HepG2 (cell line): ENCODE measurements around the gene IRF2. TPM values are rescaled to one million over a fixed set of nuclear protein-coding genes. Genes with fewer than 3 reads are reported as not detected.

Experiments used
- ATF5 ChIP-seq: sonication (generic); formaldehyde crosslinking; IDR thresholded peaks from 2 replicates; pipeline ENCODE4 v1.4.0; 2020; ENCODE audit warnings: mild to moderate bottlenecking, low read depth, missing genetic modification reagents
- BATF2 ChIP-seq: sonication (generic); formaldehyde crosslinking; IDR thresholded peaks from 2 replicates; pipeline ENCODE4 v1.8.0; 2022; ENCODE audit warnings: mild to moderate bottlenecking, missing genetic modification reagents, moderate library complexity
- ESRRA ChIP-seq: sonication (generic); formaldehyde crosslinking; IDR thresholded peaks from 2 replicates; pipeline ENCODE4 v1.5.1; 2020; ENCODE audit warnings: mild to moderate bottlenecking, low read depth, missing genetic modification reagents
- GMEB1 ChIP-seq: sonication (generic); formaldehyde crosslinking; IDR thresholded peaks from 2 replicates; pipeline ENCODE4 v1.5.1; 2020; ENCODE audit warnings: missing genetic modification reagents, mild to moderate bottlenecking, borderline replicate concordance
- HMG20B ChIP-seq: conservative IDR thresholded peaks from 2 replicates; pipeline ENCODE4 v1.6.1; 2016; ENCODE audit warnings: missing genetic modification reagents, missing compliant biosample characterization
- NAIF1 ChIP-seq: sonication (generic); formaldehyde crosslinking; IDR thresholded peaks from 2 replicates; pipeline ENCODE4 v1.5.0; 2020; ENCODE audit warnings: mild to moderate bottlenecking, missing genetic modification reagents, borderline replicate concordance
- REST ChIP-seq, 2 experiments: IDR thresholded peaks; 2 replicates each; pipeline ENCODE4 v1.6.1; 2011 to 2012; ENCODE audit warnings: low read length in 2 of 2, borderline replicate concordance in 1 of 2, low read depth in 1 of 2, mild to moderate bottlenecking in 1 of 2, moderate library complexity in 1 of 2
- XRCC5 ChIP-seq: fragments of 200-400 bp; formaldehyde crosslinking; optimal IDR thresholded peaks from 2 replicates; pipeline ENCODE3; 2017; ENCODE audit warnings: mild to moderate bottlenecking, low read length
- ZBTB20 ChIP-seq: sonication (generic); formaldehyde crosslinking; IDR thresholded peaks from 2 replicates; pipeline ENCODE4 v1.8.1; 2023; ENCODE audit warnings: missing genetic modification reagents, low read depth, mild to moderate bottlenecking, borderline replicate concordance
- ZBTB44 ChIP-seq: sonication (generic); formaldehyde crosslinking; IDR thresholded peaks from 2 replicates; pipeline ENCODE4 v1.4.0; 2020; ENCODE audit warnings: missing genetic modification reagents
- ZFYVE20 ChIP-seq: sonication (generic); formaldehyde crosslinking; IDR thresholded peaks from 2 replicates; pipeline ENCODE4 v1.8.0; 2023; ENCODE audit warnings: low read depth, mild to moderate bottlenecking, moderate library complexity, missing genetic modification reagents, borderline replicate concordance
- ZKSCAN1 ChIP-seq: fragments of 150-350 bp; IDR thresholded peaks from 2 replicates; pipeline ENCODE4 v1.6.1; 2014; ENCODE audit warnings: low read length
- ZNF605 ChIP-seq: sonication (generic); formaldehyde crosslinking; IDR thresholded peaks from 2 replicates; pipeline ENCODE4 v1.8.0; 2022; ENCODE audit warnings: mild to moderate bottlenecking, missing genetic modification reagents
- polyA plus RNA-seq, 8 experiments: library from polyadenylated mRNA; depleted of rRNA in 3 of 8; stranded (reverse) in 7 of 8; unstranded in 1 of 8; fragments of >200 nt; fragmentation: Illumina TruSeq in 4 of 8; extraction: Trizol in 4 of 8; gene quantifications; 2 replicates each; pipeline versions ENCODE4 v1.2.1 to v1.2.3, GENCODE V29; 2011 to 2016; ENCODE audit warnings: low read depth in 4 of 8, missing spikeins in 1 of 8, mixed read lengths in 1 of 8; ENCODE audit not compliant: insufficient read depth in 1 of 8
- total RNA-seq, 5 experiments: library from RNA; depleted of rRNA; stranded (reverse); fragments of >200 nt; fragmentation: Illumina TruSeq; extraction: Trizol; gene quantifications; 2 replicates each; pipeline ENCODE4 v1.2.3, GENCODE V29; 2016; ENCODE audit warnings: low read depth in 1 of 5
- TF ChIP-seq, protein P1 (sequence below): sonication (generic); formaldehyde crosslinking; IDR thresholded peaks from 2 replicates; pipeline ENCODE4 v1.4.0; 2020; ENCODE audit warnings: missing genetic modification reagents, mild to moderate bottlenecking, borderline replicate concordance

Gene IRF2
- total and polyA plus RNA-seq, 2 of the 13 experiments (the other 11 are each of a cell fraction or from before 2014, with no cell fraction given) = 15.5 to 28.8 TPM

- TF ChIP-seq ATF5 (CRISPR knock-in tag) (no peak), BATF2 (CRISPR knock-in tag) (no peak), GMEB1 (CRISPR knock-in tag) (0 out of 2 replicates have a peak, but pooled peaks have one; percentile 51), XRCC5 (peak; percentile 34), ZNF605 (CRISPR knock-in tag) (no peak; the same call in 1 of the 2 replicates), ZBTB44 (CRISPR knock-in tag) (no peak), NAIF1 (no peak), ESRRA (CRISPR knock-in tag) (peak; percentile 64), ZFYVE20 (CRISPR knock-in tag) (no peak), HMG20B (CRISPR knock-in tag) (no peak), REST (IDR thresholded peaks at IDR 0.05; ENCODE audit: borderline replicate concordance in 1 of 2, low read depth in 1 of 2, low read length in 2 of 2) (peak in 1 of 2 experiments; percentile 55; a peak in 2 of 4 replicates), ZBTB20 (CRISPR knock-in tag) (peak; percentile 59; the same call in 1 of the 2 replicates), ZKSCAN1 (no peak)
- TF ChIP-seq, protein P1, sequence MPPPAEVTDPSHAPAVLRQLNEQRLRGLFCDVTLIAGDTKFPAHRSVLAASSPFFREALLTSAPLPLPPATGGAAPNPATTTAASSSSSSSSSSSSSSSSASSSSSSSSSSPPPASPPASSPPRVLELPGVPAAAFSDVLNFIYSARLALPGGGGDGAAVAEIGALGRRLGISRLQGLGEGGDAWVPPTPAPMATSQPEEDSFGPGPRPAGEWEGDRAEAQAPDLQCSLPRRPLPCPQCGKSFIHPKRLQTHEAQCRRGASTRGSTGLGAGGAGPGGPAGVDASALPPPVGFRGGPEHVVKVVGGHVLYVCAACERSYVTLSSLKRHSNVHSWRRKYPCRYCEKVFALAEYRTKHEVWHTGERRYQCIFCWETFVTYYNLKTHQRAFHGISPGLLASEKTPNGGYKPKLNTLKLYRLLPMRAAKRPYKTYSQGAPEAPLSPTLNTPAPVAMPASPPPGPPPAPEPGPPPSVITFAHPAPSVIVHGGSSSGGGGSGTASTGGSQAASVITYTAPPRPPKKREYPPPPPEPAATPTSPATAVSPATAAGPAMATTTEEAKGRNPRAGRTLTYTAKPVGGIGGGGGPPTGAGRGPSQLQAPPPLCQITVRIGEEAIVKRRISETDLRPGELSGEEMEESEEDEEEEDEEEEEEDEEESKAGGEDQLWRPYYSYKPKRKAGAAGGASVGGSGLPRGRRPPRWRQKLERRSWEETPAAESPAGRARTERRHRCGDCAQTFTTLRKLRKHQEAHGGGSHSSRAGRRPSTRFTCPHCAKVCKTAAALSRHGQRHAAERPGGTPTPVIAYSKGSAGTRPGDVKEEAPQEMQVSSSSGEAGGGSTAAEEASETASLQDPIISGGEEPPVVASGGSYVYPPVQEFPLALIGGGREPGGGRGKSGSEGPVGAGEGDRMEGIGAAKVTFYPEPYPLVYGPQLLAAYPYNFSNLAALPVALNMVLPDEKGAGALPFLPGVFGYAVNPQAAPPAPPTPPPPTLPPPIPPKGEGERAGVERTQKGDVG (CRISPR knock-in tag) = no peak
Measured at GRCh38 chr4:184348311-184349233, 125.8 kb downstream of the IRF2 start (continued).
